ENCODE measurements around the gene MICALL1.

GRCh38 chr22:37968452-37969251, 62.6 kb downstream of the MICALL1 start:
- no peak for TF ChIP-seq CTCF (IDR thresholded peaks at IDR 0.05)
- no peak for TF ChIP-seq USF1 (CRISPR knock-in tag; IDR thresholded peaks at IDR 0.05)
- no peak for TF ChIP-seq ZNF121 (CRISPR knock-in tag; IDR thresholded peaks at IDR 0.05)
- no peak for TF ChIP-seq NFE2L1 (CRISPR knock-in tag; IDR thresholded peaks at IDR 0.05)
- no peak for TF ChIP-seq NR2C2 (CRISPR knock-in tag; IDR thresholded peaks at IDR 0.05)

Data from WTC11 (cell line).